WTC11 (cell line): Measurements from ENCODE around the gene DHRS7B. TPM values are rescaled to one million over a fixed set of nuclear protein-coding genes. Genes with fewer than 3 reads are reported as not detected.

Source experiments
- ATAC-seq: fragments of 200-7000 bp; cut with Tn5 transposase; 2 replicates; pipeline ENCODE4 v1.10.0; 2021; ENCODE audit warnings: mild to moderate bottlenecking, moderate library complexity
- CTCF ChIA-PET: fragments of 300-600 bp; sonication (Branson Sonifier 250); formaldehyde crosslinking; loops from one replicate; lab custom pipeline; 2021; ENCODE audit warnings: antibody characterized with exemption; lab: Charles Lee
- POLR2A ChIA-PET: fragments of 350-600 bp; sonication (Branson Sonifier 250); formaldehyde crosslinking; loops from one replicate; lab custom pipeline; 2021; ENCODE audit warnings: antibody characterized with exemption; lab: Charles Lee
- DNase-seq: peaks from one replicate; pipeline ENCODE4 v3.0.0; 2021; ENCODE audit warnings: low spot score
- H3K27ac Mint-ChIP-seq: 2 replicates; pipeline ENCODE4 v1.8.0; 2021; ENCODE audit warnings: mixed read lengths
- H3K27me3 Mint-ChIP-seq: 2 replicates; pipeline ENCODE4 v1.8.0; 2021; ENCODE audit warnings: low read depth, mild to moderate bottlenecking, moderate library complexity, mixed read lengths
- H3K36me3 Mint-ChIP-seq: 2 replicates; pipeline ENCODE4 v1.8.0; 2021; ENCODE audit warnings: mixed read lengths
- H3K4me1 Mint-ChIP-seq: 2 replicates; pipeline ENCODE4 v1.8.0; 2022; ENCODE audit warnings: mixed read lengths
- H3K4me3 Mint-ChIP-seq: 2 replicates; pipeline ENCODE4 v1.8.0; 2021; ENCODE audit warnings: mild to moderate bottlenecking, moderate library complexity, mixed read lengths
- H3K9me3 Mint-ChIP-seq: 2 replicates; pipeline ENCODE4 v1.8.0; 2021; ENCODE audit warnings: mixed read lengths
- ARID4B ChIP-seq: sonication (generic); formaldehyde crosslinking; IDR thresholded peaks from 2 replicates; pipeline ENCODE4 v1.8.0; 2023; ENCODE audit warnings: missing genetic modification reagents, mild to moderate bottlenecking, borderline replicate concordance
- CREM ChIP-seq: sonication (generic); formaldehyde crosslinking; IDR thresholded peaks from 2 replicates; pipeline ENCODE4 v1.8.1; 2022; ENCODE audit warnings: mild to moderate bottlenecking, missing genetic modification reagents, moderate library complexity
- ELF4 ChIP-seq: sonication (generic); formaldehyde crosslinking; IDR thresholded peaks from 2 replicates; pipeline ENCODE4 v1.8.1; 2022; ENCODE audit warnings: low read depth, mild to moderate bottlenecking, moderate library complexity, missing genetic modification reagents
- ERG ChIP-seq: fragments of 250-450 bp; sonication (Bioruptor Pico); IDR thresholded peaks from 2 replicates; pipeline ENCODE4 v1.8.0; 2021; ENCODE audit warnings: mild to moderate bottlenecking
- FOXP4 ChIP-seq: sonication (generic); formaldehyde crosslinking; IDR thresholded peaks from 2 replicates; pipeline ENCODE4 v1.8.0; 2022; ENCODE audit warnings: mild to moderate bottlenecking, missing genetic modification reagents
- GTF2I ChIP-seq: fragments of 250-450 bp; sonication (Bioruptor Pico); conservative IDR thresholded peaks from 2 replicates; pipeline ENCODE4 v1.4.0; 2021; ENCODE audit warnings: mild to moderate bottlenecking
- KAT7 ChIP-seq: sonication (generic); formaldehyde crosslinking; IDR thresholded peaks from 2 replicates; pipeline ENCODE4 v1.8.1; 2023; ENCODE audit warnings: missing genetic modification reagents, mild to moderate bottlenecking, borderline replicate concordance
- NFE2L1 ChIP-seq: sonication (generic); formaldehyde crosslinking; IDR thresholded peaks from 2 replicates; pipeline ENCODE4 v1.8.1; 2023; ENCODE audit warnings: missing genetic modification reagents
- TEAD4 ChIP-seq: sonication (generic); formaldehyde crosslinking; IDR thresholded peaks from 2 replicates; pipeline ENCODE4 v1.8.0; 2022; ENCODE audit warnings: mild to moderate bottlenecking, missing genetic modification reagents
- USF2 ChIP-seq: sonication (generic); formaldehyde crosslinking; IDR thresholded peaks from 2 replicates; pipeline ENCODE4 v1.8.1; 2023; ENCODE audit warnings: mild to moderate bottlenecking, missing genetic modification reagents, moderate library complexity
- ZNF121 ChIP-seq: sonication (generic); formaldehyde crosslinking; IDR thresholded peaks from 2 replicates; pipeline ENCODE4 v1.8.0; 2023; ENCODE audit warnings: missing genetic modification reagents
- ZNF138 ChIP-seq: sonication (generic); formaldehyde crosslinking; conservative IDR thresholded peaks from 2 replicates; pipeline ENCODE4 v1.8.1; 2022; ENCODE audit warnings: mild to moderate bottlenecking, moderate library complexity, missing genetic modification reagents
- ZNF232 ChIP-seq: sonication (generic); formaldehyde crosslinking; IDR thresholded peaks from 2 replicates; pipeline ENCODE4 v1.8.0; 2022; ENCODE audit warnings: mild to moderate bottlenecking, missing genetic modification reagents
- ZNF317 ChIP-seq: sonication (generic); formaldehyde crosslinking; IDR thresholded peaks from 2 replicates; pipeline ENCODE4 v1.8.1; 2023; ENCODE audit warnings: low read depth, mild to moderate bottlenecking, moderate library complexity, missing genetic modification reagents, borderline replicate concordance
- total RNA-seq: library from RNA; stranded (reverse); gene quantifications from 3 replicates; pipeline ENCODE4 v1.2.3, GENCODE V29; 2021
- TF ChIP-seq, protein P1 (sequence below): sonication (generic); formaldehyde crosslinking; IDR thresholded peaks from 2 replicates; pipeline ENCODE4 v1.8.1; 2023; ENCODE audit warnings: mild to moderate bottlenecking, missing genetic modification reagents
- TF ChIP-seq, protein P2 (sequence below): sonication (generic); formaldehyde crosslinking; IDR thresholded peaks from 2 replicates; pipeline ENCODE4 v1.8.1; 2022; ENCODE audit warnings: mild to moderate bottlenecking, moderate library complexity, missing genetic modification reagents

The DHRS7B gene
- total RNA-seq, 1 experiment from 2014 or later = 15.6 TPM

DNA sequence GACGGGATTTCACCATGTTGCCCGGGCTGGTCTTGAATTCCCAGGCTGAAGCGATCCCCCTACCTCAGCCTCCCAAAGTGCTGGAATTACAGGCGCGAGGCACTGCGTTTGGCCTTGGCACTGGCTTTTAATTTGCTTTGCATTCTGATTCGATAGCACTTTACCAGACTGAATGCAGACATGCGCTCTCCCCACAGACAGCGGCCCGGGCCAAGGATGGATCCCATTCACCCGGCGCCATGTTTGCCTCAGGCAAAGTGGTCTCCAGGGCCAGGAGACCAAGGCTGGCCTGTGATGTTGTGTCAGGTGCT is 41.7 kb downstream of the DHRS7B start (continued):
- TF ChIP-seq, protein P1, sequence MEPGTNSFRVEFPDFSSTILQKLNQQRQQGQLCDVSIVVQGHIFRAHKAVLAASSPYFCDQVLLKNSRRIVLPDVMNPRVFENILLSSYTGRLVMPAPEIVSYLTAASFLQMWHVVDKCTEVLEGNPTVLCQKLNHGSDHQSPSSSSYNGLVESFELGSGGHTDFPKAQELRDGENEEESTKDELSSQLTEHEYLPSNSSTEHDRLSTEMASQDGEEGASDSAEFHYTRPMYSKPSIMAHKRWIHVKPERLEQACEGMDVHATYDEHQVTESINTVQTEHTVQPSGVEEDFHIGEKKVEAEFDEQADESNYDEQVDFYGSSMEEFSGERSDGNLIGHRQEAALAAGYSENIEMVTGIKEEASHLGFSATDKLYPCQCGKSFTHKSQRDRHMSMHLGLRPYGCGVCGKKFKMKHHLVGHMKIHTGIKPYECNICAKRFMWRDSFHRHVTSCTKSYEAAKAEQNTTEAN (CRISPR knock-in tag) = no peak
- no peak for TF ChIP-seq ARID4B (CRISPR knock-in tag)
- no peak for TF ChIP-seq KAT7 (CRISPR knock-in tag)
- TF ChIP-seq, protein P2, sequence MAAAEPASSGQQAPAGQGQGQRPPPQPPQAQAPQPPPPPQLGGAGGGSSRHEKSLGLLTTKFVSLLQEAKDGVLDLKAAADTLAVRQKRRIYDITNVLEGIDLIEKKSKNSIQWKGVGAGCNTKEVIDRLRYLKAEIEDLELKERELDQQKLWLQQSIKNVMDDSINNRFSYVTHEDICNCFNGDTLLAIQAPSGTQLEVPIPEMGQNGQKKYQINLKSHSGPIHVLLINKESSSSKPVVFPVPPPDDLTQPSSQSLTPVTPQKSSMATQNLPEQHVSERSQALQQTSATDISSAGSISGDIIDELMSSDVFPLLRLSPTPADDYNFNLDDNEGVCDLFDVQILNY = no peak

- H3K27ac Mint-ChIP-seq = no peak overlapping the region
- ATAC-seq = no peak
- TF ChIP-seq FOXP4 (CRISPR knock-in tag) (no peak), ZNF232 (CRISPR knock-in tag) (no peak), ZNF317 (CRISPR knock-in tag) (no peak), NFE2L1 (CRISPR knock-in tag) (no peak), TEAD4 (CRISPR knock-in tag) (no peak), ELF4 (no peak), ERG (CRISPR knock-in tag) (no peak), KAT7 (CRISPR knock-in tag) (no peak), ZNF138 (CRISPR knock-in tag) (no peak), GTF2I (CRISPR knock-in tag) (no peak), ZNF121 (no peak), CREM (CRISPR knock-in tag) (no peak), USF2 (no peak)
- TF ChIP-seq, all 79 proteins: peak for 0
- no peak for DNase-seq
- no peaks in the 10 kb centered on the region for H3K9me3 Mint-ChIP-seq
- no peak overlapping the region for H3K4me3 Mint-ChIP-seq
- POLR2A ChIA-PET = no interaction called here
- peaks cover 12% of the 10 kb centered on the region for H3K36me3 Mint-ChIP-seq
- H3K4me1 Mint-ChIP-seq = no peaks in the 10 kb centered on the region
- H3K27me3 Mint-ChIP-seq = no peaks in the 10 kb centered on the region
- CTCF ChIA-PET = no interaction called here
These were observed 42.7 kb downstream of the DHRS7B start for GRCh38 chr17:21169496-21169895.
